Stomach (tissue), 9 donors: ENCODE measurements around the gene SDCBP2. TPM values are rescaled to one million over a fixed set of nuclear protein-coding genes. Genes with fewer than 3 reads are reported as not detected.

Experiments
- DNase-seq, 2 donors: peaks; one replicate each; pipeline versions ENCODE4 v3.0.0 to v3.0.0-alpha.2; 2013 to 2019
- H3K27ac ChIP-seq, 5 donors: fragments of 200-600 bp in 4 of 5; sonication (generic) in 4 of 5; one replicate each; pipeline ENCODE4 v1.5.1; 2013 to 2019; ENCODE audit warnings: mild to moderate bottlenecking in 1 of 5, moderate library complexity in 1 of 5
- H3K27me3 ChIP-seq, 3 donors: fragments of 200-600 bp; sonication (generic); one replicate each; pipeline ENCODE4 v1.5.1; 2017 to 2019; ENCODE audit warnings: mixed run types in 1 of 3
- H3K36me3 ChIP-seq, 4 donors: fragments of 200-600 bp; sonication (generic); 1 replicate in 3 of 4; 2 replicates in 1 of 4; pipeline ENCODE4 v1.5.1; 2016 to 2019
- H3K4me1 ChIP-seq, 4 donors: fragments of 200-600 bp; sonication (generic); one replicate each; pipeline ENCODE4 v1.5.1; 2016 to 2019
- H3K4me3 ChIP-seq, 4 donors: fragments of 200-600 bp; sonication (generic) in 3 of 4; one replicate each; pipeline ENCODE4 v1.5.1; 2016 to 2019; ENCODE audit warnings: mild to moderate bottlenecking in 1 of 4
- H3K9me3 ChIP-seq, 4 donors: fragments of 200-600 bp; sonication (generic); one replicate each; pipeline ENCODE4 v1.5.1; 2016 to 2019
- CTCF ChIP-seq, 7 experiments: fragments of 450-650 bp in 4 of 7; fragments of 200-600 bp in 3 of 7; sonication (generic) in 3 of 7; IDR thresholded peaks; one replicate each; pipeline ENCODE4 v1.5.1; 2016 to 2019; ENCODE audit warnings: antibody characterized with exemption in 7 of 7, control low read depth in 2 of 7, mild to moderate bottlenecking in 1 of 7
- EP300 ChIP-seq: sonication (generic); formaldehyde crosslinking; IDR thresholded peaks from one replicate; pipeline ENCODE4 v1.6.1; 2017; ENCODE audit warnings: antibody characterized with exemption
- POLR2A ChIP-seq, 4 donors: fragments of 450-650 bp; IDR thresholded peaks; one replicate each; pipeline ENCODE4 v1.6.1; 2016; ENCODE audit warnings: antibody characterized with exemption in 4 of 4, control low read depth in 2 of 4, mild to moderate bottlenecking in 1 of 4, moderate library complexity in 1 of 4
- POLR2AphosphoS5 ChIP-seq, 3 donors: sonication (generic); formaldehyde crosslinking; IDR thresholded peaks; one replicate each; pipeline ENCODE4 v1.6.1; 2016; ENCODE audit warnings: antibody characterized with exemption in 3 of 3
- WGBS, 5 donors: extraction: QIAGEN DNeasy Blood & Tissue Kit in 3 of 5; methylation state at CpG; one replicate each; pipeline versions ENCODE4 v1.1.5 to v1.1.7; 2013 to 2018; 5-methylcytosine and 5-hydroxymethylcytosine counted together
- intact Hi-C: fragments of 100-400 bp; cut with DNase I; formaldehyde crosslinking; loops from one replicate; pipeline ENCODE4 v1.15.1; 2023; ENCODE audit warnings: low total_unique reads
- polyA plus RNA-seq, 3 donors: library from polyadenylated mRNA; stranded (reverse); fragments of 200-250 nt; gene quantifications; one replicate each; pipeline ENCODE4 v1.2.3, GENCODE V29; 2013
- total RNA-seq, 5 donors: library from RNA; depleted of rRNA; stranded (reverse); fragments of >200 nt; gene quantifications; one replicate each; pipeline versions ENCODE4 v1.1.0 to v1.2.3, GENCODE V29; 2014 to 2016
- donor health status: healthy with polysubstance abuse.
- donor health status: Bipolar disorder and iron deficiency.
- donor health status: healthy.

SDCBP2 gene
- total and polyA plus RNA-seq, 8 donors, result 33.3 to 297 (median 60.5) TPM

DNA sequence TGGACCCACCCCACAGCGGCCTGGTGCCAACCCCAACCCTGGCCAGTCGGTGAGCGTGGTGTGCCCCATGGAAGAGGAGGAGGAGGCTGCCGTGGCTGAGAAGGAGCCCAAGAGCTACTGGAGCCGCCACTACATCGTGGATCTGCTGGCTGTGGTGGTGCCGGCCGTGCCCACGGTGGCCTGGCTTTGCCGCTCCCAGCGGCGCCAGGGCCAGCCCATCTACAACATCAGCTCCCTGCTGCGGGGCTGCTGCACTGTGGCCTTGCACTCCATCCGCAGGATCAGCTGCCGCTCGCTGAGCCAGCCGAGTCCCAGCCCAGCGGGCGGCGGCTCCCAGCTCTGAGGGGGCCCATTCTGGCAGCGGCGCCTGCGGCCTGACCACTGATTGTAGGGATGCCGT is 23.2 kb downstream of the SDCBP2 start:
- peaks cover 0 to 80% (median 74%) of the 10 kb centered on the region in 4 donors for H3K36me3 ChIP-seq
- H3K4me1 ChIP-seq, result peaks cover 0 to 6% (median 0%) of the 10 kb centered on the region in 4 donors
- intact Hi-C loops, result no loop called here
- 88 to 92% (median 89%) methylated on average over 10 to 24 of the region's 24 CpGs for WGBS, 5 donors
- TF ChIP-seq POLR2AphosphoS5 (IDR thresholded peaks at IDR 0.05), result no peak
- no peak for TF ChIP-seq EP300
- TF ChIP-seq POLR2A (IDR thresholded peaks at IDR 0.05), result no peak
- TF ChIP-seq CTCF (IDR thresholded peaks at IDR 0.05), result no peak
- H3K27ac ChIP-seq, result no peak overlapping the region
- no peaks in the 10 kb centered on the region for H3K27me3 ChIP-seq
- DNase-seq, result no peak
- H3K4me3 ChIP-seq, result no peak overlapping the region
- no peaks in the 10 kb centered on the region for H3K9me3 ChIP-seq

GRCh38 chr20:1304710-1305515 is 24.0 kb downstream of the SDCBP2 start:
- 69 to 90% (median 87%) methylated on average over 12 to 31 of the region's 31 CpGs for WGBS, 5 donors
- intact Hi-C loops, result no loop called here
- no peak for DNase-seq
- Histone ChIP-seq H3K4me1 (peaks cover 0 to 14% (median 0%) of the 10 kb centered on the region in 4 donors), H3K36me3 (peaks cover 0 to 80% (median 74%) of the 10 kb centered on the region in 4 donors), H3K27me3 (no peaks in the 10 kb centered on the region), H3K27ac (no peak overlapping the region), H3K9me3 (no peaks in the 10 kb centered on the region), H3K4me3 (no peak overlapping the region)
- TF ChIP-seq EP300, result no peak

DNA sequence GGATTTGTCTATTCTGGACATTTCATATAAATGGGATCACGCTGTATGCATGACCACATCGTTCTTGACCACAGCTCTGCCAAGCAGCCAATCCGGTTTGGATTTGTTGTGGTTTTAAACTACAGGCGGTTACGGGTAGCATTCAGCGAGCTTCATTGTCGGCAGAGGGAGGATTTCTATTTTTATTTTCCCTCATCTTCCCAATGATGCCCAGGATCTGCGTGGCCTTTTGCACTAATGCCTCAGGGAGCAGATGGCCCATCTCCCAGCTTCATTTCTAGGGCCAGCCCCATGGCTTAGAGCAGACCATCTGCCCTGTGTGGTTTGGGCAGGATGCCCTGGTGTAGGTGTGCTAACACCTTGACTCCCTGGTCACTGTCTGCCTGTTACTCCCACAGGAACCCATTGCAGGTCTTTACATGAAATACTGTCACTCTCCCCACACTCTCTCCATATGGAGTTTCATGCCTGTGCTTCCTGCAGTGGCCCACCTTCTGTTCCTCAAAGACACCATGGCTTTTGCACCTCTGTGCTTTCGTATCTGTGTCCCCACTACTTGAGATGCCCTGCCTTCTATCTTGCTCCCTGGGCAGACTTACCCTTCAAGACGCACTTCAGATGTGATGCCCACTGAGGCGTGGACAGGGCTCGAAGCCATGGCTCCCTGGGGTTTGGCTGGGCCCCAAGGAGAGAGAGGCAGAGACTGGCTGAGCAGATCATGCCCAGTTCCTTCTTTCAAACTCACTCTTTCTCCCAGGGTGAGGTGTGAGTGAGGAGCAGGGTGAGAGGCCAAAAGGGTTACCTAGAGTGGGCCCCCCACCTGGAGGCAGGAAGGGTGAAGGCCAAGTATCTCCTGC is 26.0 kb downstream of the SDCBP2 start:
- DNase-seq, result no peak
- Histone ChIP-seq H3K27me3 (no peaks in the 10 kb centered on the region), H3K27ac (no peak overlapping the region), H3K36me3 (peaks cover 0 to 77% (median 64%) of the 10 kb centered on the region in 4 donors), H3K4me3 (no peak overlapping the region), H3K4me1 (peaks cover 0 to 14% (median 0%) of the 10 kb centered on the region in 4 donors), H3K9me3 (no peaks in the 10 kb centered on the region)
- 75 to 89% (median 85%) methylated on average over 12 of the region's 12 CpGs for WGBS, 5 donors
- intact Hi-C loops, result no loop called here
- TF ChIP-seq POLR2AphosphoS5 (IDR thresholded peaks at IDR 0.05) (no peak), POLR2A (IDR thresholded peaks at IDR 0.05) (no peak), CTCF (IDR thresholded peaks at IDR 0.05) (no peak)

DNA sequence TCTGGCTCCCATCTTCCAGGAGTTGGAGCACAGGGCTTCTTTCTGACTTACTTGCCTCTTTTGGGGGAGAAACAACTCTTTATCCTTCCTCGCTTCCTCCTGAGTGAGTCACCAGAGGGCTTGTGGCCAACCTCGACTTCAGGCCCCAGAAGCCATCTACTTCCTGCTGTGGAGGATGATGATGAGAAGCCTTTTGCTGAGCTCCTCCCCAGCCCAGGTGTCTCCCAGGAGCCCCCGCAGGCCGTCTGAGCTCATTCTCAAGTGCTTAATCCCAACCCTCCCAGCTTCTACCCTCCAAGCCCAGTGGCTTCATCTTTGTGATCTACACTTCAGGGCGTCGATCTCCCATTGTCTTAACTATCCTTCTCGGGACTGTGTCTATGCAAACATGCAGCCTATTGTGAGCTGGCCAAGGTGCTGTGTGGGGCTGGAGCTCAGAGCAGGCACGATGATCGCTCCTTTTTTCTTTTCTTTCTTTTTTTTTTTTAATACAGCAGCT is 27.9 kb downstream of the SDCBP2 start:
- peaks cover 0 to 78% (median 60%) of the 10 kb centered on the region in 4 donors for H3K36me3 ChIP-seq
- no peak overlapping the region for H3K4me3 ChIP-seq
- TF ChIP-seq EP300 (no peak), POLR2AphosphoS5 (IDR thresholded peaks at IDR 0.05) (no peak), POLR2A (IDR thresholded peaks at IDR 0.05) (no peak), CTCF (IDR thresholded peaks at IDR 0.05) (no peak)
- no peaks in the 10 kb centered on the region for H3K27me3 ChIP-seq
- peak overlapping the region in 1 of 5 donors; percentile 23 for H3K27ac ChIP-seq
- 59 to 72% (median 69%) methylated on average over 9 of the region's 9 CpGs for WGBS, 5 donors
- H3K4me1 ChIP-seq, result peaks cover 0 to 14% (median 0%) of the 10 kb centered on the region in 4 donors
- peak in 1 of 2 donors; percentile 30 for DNase-seq
- no peaks in the 10 kb centered on the region for H3K9me3 ChIP-seq
- intact Hi-C loops, result no loop called here
